ENCODE measurements around the gene PGAP3.

Gene PGAP3

DNA sequence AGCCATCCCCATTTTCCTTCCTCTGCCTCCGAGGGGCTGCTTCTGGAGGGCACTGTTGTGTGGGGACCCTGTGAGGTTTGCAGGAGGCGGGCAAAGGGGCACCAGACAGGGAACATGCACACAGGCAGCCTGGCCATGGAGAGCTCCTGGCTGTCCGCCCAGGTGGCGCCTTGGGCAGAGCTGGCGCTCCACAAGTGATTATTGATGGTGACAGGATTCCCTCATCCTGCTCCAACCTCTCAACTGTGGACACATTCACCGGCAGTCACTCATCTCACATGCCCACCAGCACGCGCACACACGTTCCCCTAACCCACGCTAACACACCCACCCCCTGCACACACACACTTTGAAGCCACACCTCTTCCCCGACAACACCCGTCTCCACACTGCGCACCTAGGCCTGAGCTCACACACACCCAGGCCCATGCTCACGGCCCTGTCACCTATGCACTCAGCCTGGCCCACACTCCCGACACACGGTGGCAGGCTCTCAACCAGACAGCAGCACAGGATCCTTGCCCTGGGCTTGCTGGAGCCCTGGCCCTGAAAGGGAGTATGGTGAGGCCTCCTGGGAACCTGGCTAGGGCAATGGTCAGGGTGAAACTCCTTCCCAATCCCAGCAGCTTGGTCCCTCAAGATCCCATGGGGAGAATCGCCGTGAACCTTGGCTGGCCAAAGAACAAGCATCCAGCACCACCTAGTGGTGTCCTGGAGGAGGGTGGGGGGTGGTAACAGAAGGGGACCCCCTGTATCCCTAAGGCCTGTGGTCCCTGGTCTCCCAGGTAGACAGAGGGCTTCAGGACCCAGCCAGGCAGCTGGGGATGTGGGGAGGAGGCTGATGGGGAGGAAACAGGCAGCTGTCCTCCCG is 16.0 kb downstream of the PGAP3 start:
- no peak for DNase-seq (ENCODE audit: low spot score)

DNA sequence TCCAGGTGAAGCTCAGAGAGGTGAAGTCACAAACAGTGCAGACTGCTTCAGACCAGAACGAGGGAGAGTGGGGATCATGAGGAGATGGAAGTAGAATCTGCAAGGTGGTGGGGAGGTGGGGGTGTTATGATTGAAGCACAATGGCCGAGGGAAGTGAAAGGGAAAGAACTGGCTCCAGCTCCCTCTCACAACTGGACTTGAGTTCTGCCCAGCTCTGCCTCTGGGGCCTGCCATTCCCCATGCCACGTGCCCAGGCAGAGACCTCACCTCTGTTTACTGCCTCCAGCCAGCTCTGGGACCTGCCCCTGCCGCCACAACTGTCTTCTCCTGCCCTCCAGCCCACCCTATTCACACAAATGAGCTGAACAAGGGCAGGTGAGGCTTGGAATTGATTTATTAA is 17.1 kb downstream of the PGAP3 start:
- no peak for DNase-seq (ENCODE audit: low spot score)

GRCh38 chr17:39669897-39670735 is 17.7 kb downstream of the PGAP3 start:
- no peak for DNase-seq (ENCODE audit: low spot score)

- peak; percentile 70 for DNase-seq (ENCODE audit: low spot score)
Measured at GRCh38 chr17:39667945-39668924, 19.6 kb downstream of the PGAP3 start, which contains the start of gene PNMT. Gene PNMT, plus strand, starts transcription at chr17:39668453. Its CDS starts 23 bp downstream, at chr17:39668476.

GRCh38 chr17:39667262-39667944 is 20.5 kb downstream of the PGAP3 start:
- no peak for DNase-seq (ENCODE audit: low spot score)

GRCh38 chr17:39666601-39667261 is 21.1 kb downstream of the PGAP3 start:
- DNase-seq (ENCODE audit: low spot score), result no peak

- no peak for DNase-seq (ENCODE audit: low spot score)
Measured at GRCh38 chr17:39666231-39666600, 21.6 kb downstream of the PGAP3 start.

DNA sequence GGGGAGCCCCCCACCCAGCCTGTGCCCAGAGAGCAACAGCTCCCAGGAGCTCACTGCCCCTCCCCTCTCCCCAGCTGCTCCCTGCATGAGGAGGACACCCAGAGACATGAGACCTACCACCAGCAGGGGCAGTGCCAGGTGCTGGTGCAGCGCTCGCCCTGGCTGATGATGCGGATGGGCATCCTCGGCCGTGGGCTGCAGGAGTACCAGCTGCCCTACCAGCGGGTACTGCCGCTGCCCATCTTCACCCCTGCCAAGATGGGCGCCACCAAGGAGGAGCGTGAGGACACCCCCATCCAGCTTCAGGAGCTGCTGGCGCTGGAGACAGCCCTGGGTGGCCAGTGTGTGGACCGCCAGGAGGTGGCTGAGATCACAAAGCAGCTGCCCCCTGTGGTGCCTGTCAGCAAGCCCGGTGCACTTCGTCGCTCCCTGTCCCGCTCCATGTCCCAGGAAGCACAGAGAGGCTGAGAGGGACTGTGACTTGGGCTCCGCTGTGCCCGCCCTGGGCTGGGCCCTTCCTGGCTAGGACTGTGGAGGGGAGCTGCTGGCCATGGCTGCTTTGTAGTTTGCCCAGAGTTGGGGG is 22.1 kb downstream of the PGAP3 start:
- DNase-seq (ENCODE audit: low spot score), result no peak

GRCh38 chr17:39664581-39665561 is 23.0 kb downstream of the PGAP3 start, which contains the start of gene TCAP:
Gene TCAP, plus strand, starts transcription at chr17:39665349. Its CDS starts 11 bp downstream, at chr17:39665360.
- no peak for DNase-seq (ENCODE audit: low spot score)

GRCh38 chr17:39663688-39664580 is 23.9 kb downstream of the PGAP3 start:
- no peak for DNase-seq (ENCODE audit: low spot score)

DNA sequence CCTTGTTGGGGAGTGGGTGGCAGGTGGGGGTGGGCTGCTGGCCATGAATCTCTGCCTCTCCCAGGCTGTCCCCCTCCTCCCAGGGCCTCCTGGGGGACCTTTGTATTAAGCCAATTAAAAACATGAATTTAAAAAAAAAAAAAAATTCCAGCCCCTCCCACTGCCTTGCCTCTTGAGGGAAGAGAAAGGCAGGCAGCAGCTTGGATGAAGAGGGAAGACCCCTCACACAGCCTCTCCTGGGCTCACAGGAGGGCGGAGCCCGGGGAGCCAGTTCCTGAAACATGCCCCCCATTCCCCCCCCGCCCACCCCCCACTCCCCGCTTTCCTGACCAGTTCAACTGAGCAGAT is 24.5 kb downstream of the PGAP3 start:
- DNase-seq (ENCODE audit: low spot score), result no peak

- DNase-seq (ENCODE audit: low spot score), result no peak
Measured at GRCh38 chr17:39662551-39663339, 25.1 kb downstream of the PGAP3 start.

DNA sequence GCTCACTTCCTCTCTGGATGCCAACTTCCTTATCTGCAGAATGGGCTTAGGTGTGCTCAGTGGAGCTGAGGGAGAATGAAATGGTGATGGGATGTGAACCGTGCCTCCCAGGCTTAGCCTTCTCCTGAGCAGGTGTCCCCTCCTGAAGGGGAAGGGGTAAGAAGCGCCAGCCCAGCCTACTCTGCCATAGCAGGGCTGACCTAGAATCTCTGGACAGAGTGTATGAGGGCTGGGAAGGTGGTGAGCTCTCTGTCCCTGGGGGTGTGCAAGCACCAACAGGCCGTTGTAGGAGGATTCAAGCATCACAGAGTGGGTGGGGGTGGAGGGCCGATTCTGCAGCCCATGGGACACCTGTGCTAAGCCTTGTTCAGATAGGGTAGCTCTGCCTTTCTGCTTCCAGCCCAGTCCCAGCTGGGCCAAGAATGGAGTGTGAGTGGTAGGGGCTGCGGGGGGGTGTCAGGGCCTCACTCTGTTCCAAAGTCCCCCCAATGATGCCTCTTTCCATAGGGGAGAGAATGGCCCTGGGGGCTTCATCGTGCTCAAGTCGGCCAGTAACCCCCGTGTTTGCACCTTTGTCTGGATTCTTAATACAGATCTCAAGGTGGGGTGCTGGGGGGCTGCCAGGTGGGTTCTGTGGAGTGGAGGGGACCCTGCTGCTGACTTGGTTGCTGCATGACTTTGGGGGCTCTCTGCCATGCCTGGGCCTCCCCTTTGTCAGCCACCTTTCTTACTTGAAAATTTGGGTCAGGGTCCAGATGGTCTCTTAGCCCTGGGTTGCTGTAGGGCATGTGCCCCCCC is 25.9 kb downstream of the PGAP3 start:
- DNase-seq (ENCODE audit: low spot score), result no peak

- no peak for DNase-seq (ENCODE audit: low spot score)
Measured at GRCh38 chr17:39660397-39661385, 27.2 kb downstream of the PGAP3 start.

DNA sequence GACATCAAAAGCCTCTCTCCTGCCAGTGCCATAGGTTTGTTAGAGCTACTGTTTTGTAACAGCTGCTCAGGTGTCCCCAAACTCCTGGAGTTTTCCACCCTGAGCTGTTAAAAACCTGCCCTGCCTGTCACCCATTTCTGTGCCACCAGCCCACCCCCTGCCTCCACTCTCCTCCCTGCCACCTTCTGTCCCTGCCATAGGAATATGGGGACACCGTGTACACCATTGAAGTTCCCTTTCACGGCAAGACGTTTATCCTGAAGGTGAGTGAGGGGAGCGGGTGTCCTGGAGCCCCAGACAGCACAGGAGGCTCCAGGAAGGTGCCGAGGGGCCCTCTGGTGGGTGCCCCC is 27.9 kb downstream of the PGAP3 start:
- no peak for DNase-seq (ENCODE audit: low spot score)
